GM10266 (cell line): ENCODE data around the gene CTRB1.

Experiments used
- DNase-seq: peaks from one replicate; pipeline ENCODE4 v3.0.0; 2012; ENCODE audit errors: extremely low spot score
- CTCF ChIP-seq: IDR thresholded peaks from 2 replicates; pipeline ENCODE4 v1.5.1; 2012; ENCODE audit warnings: mild to moderate bottlenecking, low read depth; ENCODE audit not compliant: control insufficient read depth, insufficient read depth; ENCODE audit errors: missing control alignments

The CTRB1 gene

GRCh38 chr16:75225092-75225491 lies 6.3 kb downstream of the CTRB1 start:
- no peak for DNase-seq

GRCh38 chr16:75225678-75226515 lies 7.1 kb downstream of the CTRB1 start:
- DNase-seq = no peak
- no peak for TF ChIP-seq CTCF

More at GRCh38 chr16:75225092-75225491, 6.3 kb downstream of the CTRB1 start:
- TF ChIP-seq CTCF = no peak

GRCh38 chr16:75226550-75227360 lies 8.0 kb downstream of the CTRB1 start:
- TF ChIP-seq CTCF = no peak
- no peak for DNase-seq

GRCh38 chr16:75227361-75228142 lies 8.8 kb downstream of the CTRB1 start:
- TF ChIP-seq CTCF = no peak
- DNase-seq = no peak

GRCh38 chr16:75228143-75228976 lies 9.6 kb downstream of the CTRB1 start:
- no peak for TF ChIP-seq CTCF
- no peak for DNase-seq
